ENCODE data around the gene TSPAN13. TPM values are rescaled to one million over a fixed set of nuclear protein-coding genes. Genes with fewer than 3 reads are reported as not detected.
"Not testable (repeated sequence)": the region's sequence is repeated elsewhere in the genome, so short reads cannot be mapped to it uniquely, and the experiment has no call there.

The TSPAN13 gene
- total RNA-seq, 4 donors from 2014 or later, result 21.5 to 53.9 (median 33.1) TPM

GRCh38 chr7:16765436-16765859 is 11.9 kb downstream of the TSPAN13 start:
- no peak for DNase-seq
- Histone ChIP-seq H3K36me3 (no peaks in the 10 kb centered on the region), H3K9me3 (no peaks in the 10 kb centered on the region), H3K27ac (no peak overlapping the region), H3K27me3 (no peaks in the 10 kb centered on the region), H3K4me1 (no peaks in the 10 kb centered on the region), H3K4me3 (no peak overlapping the region)
- no peak for TF ChIP-seq POLR2A (IDR thresholded peaks at IDR 0.05)
- no peak for TF ChIP-seq CTCF (IDR thresholded peaks at IDR 0.05)

GRCh38 chr7:16769994-16770393 is 16.4 kb downstream of the TSPAN13 start:
- H3K36me3 ChIP-seq, H3K27me3 ChIP-seq, DNase-seq, H3K27ac ChIP-seq, H3K4me3 ChIP-seq, H3K9me3 ChIP-seq, H3K4me1 ChIP-seq: not testable (repeated sequence)

GRCh38 chr7:16770657-16771329 is 17.2 kb downstream of the TSPAN13 start:
- no peaks in the 10 kb centered on the region for H3K4me1 ChIP-seq
- no peak for DNase-seq
- TF ChIP-seq POLR2A (IDR thresholded peaks at IDR 0.05), result no peak
- TF ChIP-seq CTCF (IDR thresholded peaks at IDR 0.05), result no peak

GRCh38 chr7:16773326-16773725 is 19.8 kb downstream of the TSPAN13 start:
- no peaks in the 10 kb centered on the region for H3K27me3 ChIP-seq
- H3K9me3 ChIP-seq, result no peaks in the 10 kb centered on the region
- H3K27ac ChIP-seq, result no peak overlapping the region
- TF ChIP-seq POLR2A (IDR thresholded peaks at IDR 0.05) (no peak), CTCF (IDR thresholded peaks at IDR 0.05) (no peak)
- no peaks in the 10 kb centered on the region for H3K36me3 ChIP-seq
- H3K4me3 ChIP-seq, result no peak overlapping the region
- H3K4me1 ChIP-seq, result no peaks in the 10 kb centered on the region
- DNase-seq, result no peak

More at GRCh38 chr7:16770657-16771329, 17.2 kb downstream of the TSPAN13 start:
- Histone ChIP-seq H3K4me3 (no peak overlapping the region), H3K27ac (no peak overlapping the region), H3K27me3 (no peaks in the 10 kb centered on the region), H3K9me3 (no peaks in the 10 kb centered on the region), H3K36me3 (no peaks in the 10 kb centered on the region)

GRCh38 chr7:16773884-16774283 is 20.3 kb downstream of the TSPAN13 start:
- TF ChIP-seq CTCF (IDR thresholded peaks at IDR 0.05) (no peak), POLR2A (IDR thresholded peaks at IDR 0.05) (no peak)
- Histone ChIP-seq H3K4me3 (no peak overlapping the region), H3K9me3 (no peaks in the 10 kb centered on the region), H3K4me1 (no peaks in the 10 kb centered on the region), H3K36me3 (no peaks in the 10 kb centered on the region), H3K27ac (no peak overlapping the region), H3K27me3 (no peaks in the 10 kb centered on the region)
- DNase-seq, result no peak

- H3K9me3 ChIP-seq, result no peaks in the 10 kb centered on the region
- H3K4me3 ChIP-seq, result no peak overlapping the region
- TF ChIP-seq POLR2A (IDR thresholded peaks at IDR 0.05), result no peak
- no peak for TF ChIP-seq CTCF (IDR thresholded peaks at IDR 0.05)
- H3K4me1 ChIP-seq, result no peaks in the 10 kb centered on the region
- no peaks in the 10 kb centered on the region for H3K27me3 ChIP-seq
- H3K27ac ChIP-seq, result no peak overlapping the region
- H3K36me3 ChIP-seq, result no peaks in the 10 kb centered on the region
- DNase-seq, result no peak
These were observed 20.7 kb downstream of the TSPAN13 start for GRCh38 chr7:16774294-16774693.

All from Peyer's patch (tissue), 4 donors.